SU-DHL-6 (cell line): ENCODE results near the gene DGKG.

Experiments
- H2AFZ ChIP-seq: fragments of 200-600 bp; sonication (generic); 2 replicates; pipeline ENCODE4 v1.6.1; 2014; ENCODE audit warnings: low read depth, mild to moderate bottlenecking, moderate library complexity, mixed read lengths, antibody characterized with exemption, low read length; ENCODE audit not compliant: severe bottlenecking
- H3F3A ChIP-seq: fragments of 200-600 bp; shearing (Covaris generic); 2 replicates; pipeline ENCODE4 v1.6.0; 2016; ENCODE audit warnings: antibody characterized with exemption, mild to moderate bottlenecking; ENCODE audit not compliant: insufficient read depth
- H3K27ac ChIP-seq: fragments of 200-600 bp; sonication (generic); 2 replicates; pipeline ENCODE4 v1.5.1; 2016; ENCODE audit warnings: low read depth, mild to moderate bottlenecking, low read length, moderate library complexity, mixed read lengths
- H3K27me3 ChIP-seq: fragments of 200-600 bp; sonication (generic), shearing (Covaris generic); 2 replicates; pipeline ENCODE4 v1.6.0; 2014; ENCODE audit warnings: mild to moderate bottlenecking, low read length
- H3K36me3 ChIP-seq: fragments of 200-600 bp; sonication (generic); 2 replicates; pipeline ENCODE4 v1.6.1; 2014; ENCODE audit warnings: mild to moderate bottlenecking, low read length, mixed read lengths
- H3K4me2 ChIP-seq: fragments of 300-600, 200-600 bp; shearing (Covaris generic), sonication (generic); 2 replicates; pipeline ENCODE4 v1.6.0; 2014; ENCODE audit warnings: low read length, low read depth, mild to moderate bottlenecking; ENCODE audit not compliant: poor library complexity, severe bottlenecking
- H3K4me3 ChIP-seq: fragments of 200-600 bp; sonication (generic); 2 replicates; pipeline ENCODE4 v1.5.1; 2014; ENCODE audit warnings: antibody characterized with exemption, low read length, mild to moderate bottlenecking, mixed read lengths; ENCODE audit not compliant: insufficient read depth, poor library complexity, severe bottlenecking
- H3K79me2 ChIP-seq: fragments of 200-600 bp; sonication (generic); 2 replicates; pipeline ENCODE4 v1.6.1; 2014; ENCODE audit warnings: mild to moderate bottlenecking, low read length, moderate library complexity; ENCODE audit not compliant: insufficient read depth
- H3K9ac ChIP-seq: fragments of 200-600 bp; sonication (generic); 2 replicates; pipeline ENCODE4 v1.7.0; 2014; ENCODE audit warnings: mild to moderate bottlenecking, low read length
- H3K9me2 ChIP-seq: fragments of 200-600 bp; sonication (generic); replicated peaks from 2 replicates; pipeline ENCODE4 v1.6.1; 2014; ENCODE audit warnings: low read length; ENCODE audit not compliant: insufficient read depth
- H3K9me3 ChIP-seq: fragments of 200-600 bp; sonication (generic); 2 replicates; pipeline ENCODE4 v1.6.1; 2014; ENCODE audit warnings: low read length, mixed read lengths; ENCODE audit not compliant: insufficient read depth
- H4K20me1 ChIP-seq: fragments of 200-600 bp; sonication (generic); 2 replicates; pipeline ENCODE4 v1.6.1; 2014; ENCODE audit warnings: low read depth, mild to moderate bottlenecking, antibody characterized with exemption, low read length, moderate library complexity, mixed read lengths
- EZH2phosphoT487 ChIP-seq: fragments of 200-600 bp; sonication (generic), shearing (Covaris generic); conservative IDR thresholded peaks from 2 replicates; pipeline ENCODE4 v1.6.1; 2018; ENCODE audit warnings: mild to moderate bottlenecking, antibody characterized with exemption, low read length, moderate library complexity, mixed read lengths
- TF ChIP-seq, protein P1 (sequence below): fragments of 200-600 bp; sonication (generic); IDR thresholded peaks from one replicate; pipeline ENCODE4 v1.5.1; 2017; ENCODE audit warnings: antibody characterized with exemption, mild to moderate bottlenecking, low read length, moderate library complexity; ENCODE audit not compliant: insufficient read depth, poor library complexity, severe bottlenecking

DGKG gene

DNA sequence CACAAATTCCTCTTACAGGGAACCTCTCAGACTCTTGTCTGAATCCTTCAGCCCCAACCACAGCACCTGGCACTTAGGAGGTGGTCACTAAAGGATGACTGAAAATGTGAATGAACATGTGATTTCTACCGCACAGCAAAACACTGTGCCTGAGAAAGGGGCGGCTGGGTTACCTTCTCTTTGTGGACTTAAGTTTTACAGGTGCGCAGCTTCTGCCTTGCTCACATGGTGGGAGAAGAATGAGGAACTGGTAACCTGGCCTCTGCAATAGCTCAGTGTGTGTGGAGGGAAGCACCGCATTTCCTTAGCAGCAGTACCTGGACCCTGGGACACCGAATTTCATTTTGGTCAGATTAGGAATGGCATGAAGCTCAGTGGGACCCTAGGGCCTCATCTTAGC, 243.3 kb downstream of the DGKG start:
- Histone ChIP-seq H2AFZ (no peak overlapping the region), H3K9ac (no peak overlapping the region), H3K9me3 (no peaks in the 10 kb centered on the region), H3K4me2 (no peak overlapping the region), H3F3A (no peaks in the 10 kb centered on the region), H3K9me2 (no peaks in the 10 kb centered on the region), H3K36me3 (no peaks in the 10 kb centered on the region), H3K79me2 (no peaks in the 10 kb centered on the region), H4K20me1 (no peaks in the 10 kb centered on the region), H3K27me3 (no peaks in the 10 kb centered on the region), H3K27ac (no peak overlapping the region), H3K4me3 (no peak overlapping the region)
- TF ChIP-seq EZH2phosphoT487, result no peak
- TF ChIP-seq, protein P1, sequence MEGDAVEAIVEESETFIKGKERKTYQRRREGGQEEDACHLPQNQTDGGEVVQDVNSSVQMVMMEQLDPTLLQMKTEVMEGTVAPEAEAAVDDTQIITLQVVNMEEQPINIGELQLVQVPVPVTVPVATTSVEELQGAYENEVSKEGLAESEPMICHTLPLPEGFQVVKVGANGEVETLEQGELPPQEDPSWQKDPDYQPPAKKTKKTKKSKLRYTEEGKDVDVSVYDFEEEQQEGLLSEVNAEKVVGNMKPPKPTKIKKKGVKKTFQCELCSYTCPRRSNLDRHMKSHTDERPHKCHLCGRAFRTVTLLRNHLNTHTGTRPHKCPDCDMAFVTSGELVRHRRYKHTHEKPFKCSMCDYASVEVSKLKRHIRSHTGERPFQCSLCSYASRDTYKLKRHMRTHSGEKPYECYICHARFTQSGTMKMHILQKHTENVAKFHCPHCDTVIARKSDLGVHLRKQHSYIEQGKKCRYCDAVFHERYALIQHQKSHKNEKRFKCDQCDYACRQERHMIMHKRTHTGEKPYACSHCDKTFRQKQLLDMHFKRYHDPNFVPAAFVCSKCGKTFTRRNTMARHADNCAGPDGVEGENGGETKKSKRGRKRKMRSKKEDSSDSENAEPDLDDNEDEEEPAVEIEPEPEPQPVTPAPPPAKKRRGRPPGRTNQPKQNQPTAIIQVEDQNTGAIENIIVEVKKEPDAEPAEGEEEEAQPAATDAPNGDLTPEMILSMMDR, result no peak

DNA sequence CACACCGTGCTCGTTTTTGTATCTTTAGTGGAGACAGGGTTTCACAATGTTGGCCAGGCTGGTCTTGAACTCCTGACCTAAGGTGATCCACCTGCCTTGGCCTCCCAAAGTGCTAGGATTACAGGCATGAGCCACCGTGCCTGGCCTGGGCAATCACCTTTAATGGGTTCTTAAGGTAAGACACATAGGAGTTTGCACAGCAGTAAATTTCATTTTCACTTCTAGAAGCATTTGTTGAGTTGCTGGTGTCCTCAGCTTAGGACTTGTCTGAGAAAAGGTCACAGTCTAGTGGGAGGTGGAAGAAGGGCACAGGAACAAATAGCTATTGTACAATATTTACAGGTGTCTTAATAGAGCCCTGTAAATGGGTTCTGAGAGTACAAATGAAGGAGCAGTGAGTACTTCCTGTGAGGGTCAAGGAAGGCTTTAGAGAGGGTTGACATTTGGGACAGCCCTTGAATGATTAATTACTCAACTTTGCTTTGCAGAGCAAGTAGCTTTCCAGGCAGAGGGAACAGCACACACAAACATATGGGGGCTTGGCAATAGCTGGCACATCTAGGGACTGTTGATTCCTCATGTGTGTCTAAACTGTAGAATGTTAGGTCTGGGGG, 244.4 kb downstream of the DGKG start:
- Histone ChIP-seq H3K9ac (no peak overlapping the region), H4K20me1 (no peaks in the 10 kb centered on the region), H3K9me2 (no peaks in the 10 kb centered on the region), H3K4me3 (no peak overlapping the region), H3K36me3 (no peaks in the 10 kb centered on the region), H3K27ac (no peak overlapping the region), H3K4me2 (no peak overlapping the region), H2AFZ (no peak overlapping the region), H3K9me3 (no peaks in the 10 kb centered on the region), H3K27me3 (no peaks in the 10 kb centered on the region), H3K79me2 (no peaks in the 10 kb centered on the region), H3F3A (no peaks in the 10 kb centered on the region)
- TF ChIP-seq, protein P1, result no peak
- TF ChIP-seq EZH2phosphoT487, result no peak

DNA sequence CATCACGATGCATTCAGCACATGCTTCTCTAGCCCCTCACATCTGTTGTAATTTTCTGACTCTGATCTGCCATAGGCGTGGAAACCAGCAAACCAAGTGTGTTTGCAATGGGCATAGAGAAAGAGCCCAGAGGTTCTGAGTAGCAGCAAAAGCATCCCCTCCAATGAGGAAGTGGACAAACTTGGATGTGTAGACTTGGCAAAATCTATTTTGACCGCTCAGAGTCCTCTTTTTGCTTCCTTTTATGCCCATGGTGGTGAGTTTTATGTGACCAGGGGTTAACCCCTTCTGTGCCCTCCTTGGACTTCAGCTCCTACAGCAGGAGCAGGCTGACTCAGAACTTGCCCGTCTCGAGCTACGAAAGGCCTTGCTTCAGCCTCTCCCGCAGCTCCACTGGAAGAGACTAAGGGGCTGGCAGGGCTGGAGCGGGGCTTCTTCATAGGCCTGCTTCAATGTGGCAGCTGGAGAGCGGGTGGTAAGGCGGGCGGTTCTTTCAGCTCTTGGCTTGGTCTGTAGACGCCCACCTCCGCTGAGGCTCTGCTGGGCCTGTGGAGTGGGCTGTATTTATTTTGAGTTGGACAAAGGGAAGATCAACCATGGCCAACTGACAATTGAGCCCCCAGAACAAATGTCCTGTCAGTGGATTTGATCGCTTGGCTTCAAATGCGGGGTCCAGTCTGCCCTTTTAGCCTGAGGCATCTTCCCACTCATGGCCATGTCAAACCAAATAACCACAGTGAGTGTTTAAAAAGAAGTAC, 246.6 kb downstream of the DGKG start:
- TF ChIP-seq EZH2phosphoT487, result no peak
- TF ChIP-seq, protein P1, result no peak
- H3F3A ChIP-seq, result no peaks in the 10 kb centered on the region
- H4K20me1 ChIP-seq, result no peaks in the 10 kb centered on the region
- H3K9me2 ChIP-seq, result no peaks in the 10 kb centered on the region
- no peak overlapping the region for H2AFZ ChIP-seq
- H3K4me3 ChIP-seq, result no peak overlapping the region
- no peak overlapping the region for H3K27ac ChIP-seq
- no peaks in the 10 kb centered on the region for H3K27me3 ChIP-seq
- no peaks in the 10 kb centered on the region for H3K79me2 ChIP-seq
- H3K9ac ChIP-seq, result no peak overlapping the region
- H3K36me3 ChIP-seq, result no peaks in the 10 kb centered on the region
- no peaks in the 10 kb centered on the region for H3K9me3 ChIP-seq
- H3K4me2 ChIP-seq, result no peak overlapping the region
